Measurements from ENCODE around the gene ZNFX1. TPM values are rescaled to one million over a fixed set of nuclear protein-coding genes. Genes with fewer than 3 reads are reported as not detected.

Gene ZNFX1
- polyA plus RNA-seq, 1 of the 3 experiments (the other 2 are of a cell fraction): 3.9 TPM

DNA sequence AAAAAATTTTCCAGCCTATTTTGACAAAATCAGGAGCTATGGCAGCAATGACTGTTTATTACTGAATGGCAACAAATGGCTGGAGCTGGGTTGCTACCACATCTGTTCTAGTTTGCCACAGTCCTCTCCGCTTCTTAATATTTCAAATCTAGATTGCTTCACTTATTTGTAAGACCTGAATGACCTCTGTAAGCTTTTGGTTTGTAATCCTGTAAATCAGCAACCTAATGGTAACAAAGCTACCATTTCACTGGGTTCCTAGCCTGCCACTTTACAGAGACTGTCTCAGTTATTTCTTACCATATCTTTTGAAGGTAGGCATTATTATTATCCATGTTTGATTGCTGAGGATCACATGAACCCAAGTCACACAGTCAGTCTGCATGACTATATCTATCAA lies 15.4 kb downstream of the ZNFX1 start (continued):
- TF ChIP-seq IRF3 (IDR thresholded peaks at IDR 0.05; ENCODE audit: low read depth, low read length) (no peak), EZH2phosphoT487 (IDR thresholded peaks at IDR 0.05; ENCODE audit: borderline replicate concordance, low read depth) (no peak), FOSL2 (IDR thresholded peaks at IDR 0.05; ENCODE audit: borderline replicate concordance, low read depth) (no peak), SIN3A (IDR thresholded peaks at IDR 0.05; ENCODE audit: borderline replicate concordance, low read depth, low read length) (no peak)

GRCh38 chr20:49261173-49261572 lies 16.7 kb downstream of the ZNFX1 start:
- Histone ChIP-seq H3K4me3 (ENCODE audit: low read depth in 2 of 2, low read length in 1 of 2) (no peak overlapping the region), H3K36me3 (replicated peaks in 1 of 2; ENCODE audit: control insufficient read depth in 1 of 2, insufficient read depth in 2 of 2, low read length in 1 of 2) (peaks cover 65 to 74% of the 10 kb centered on the region in 2 experiments), H3K79me2 (ENCODE audit: insufficient read depth) (peaks cover 53% of the 10 kb centered on the region), H3K9me3 (no peaks in the 10 kb centered on the region), H3K9me2 (no peaks in the 10 kb centered on the region), H2AFZ (ENCODE audit: low read depth) (no peak overlapping the region), H3F3A (replicated peaks; ENCODE audit: insufficient read depth) (peaks cover 10% of the 10 kb centered on the region), H3K4me1 (ENCODE audit: control insufficient read depth in 1 of 2, insufficient read depth in 2 of 2, low read depth in 1 of 2, low read length in 1 of 2) (no peaks in the 10 kb centered on the region), H3K9ac (no peak overlapping the region), H4K20me1 (ENCODE audit: insufficient read depth) (peaks cover 34% of the 10 kb centered on the region), H3K27ac (ENCODE audit: low read depth in 2 of 2, low read length in 1 of 2) (peak overlapping the region in 1 of 2 experiments; percentile 49; a peak in 1 of 4 replicates), H3K4me2 (no peak overlapping the region), H3K27me3 (ENCODE audit: insufficient read depth) (no peaks in the 10 kb centered on the region)
- ChIA-PET POLR2A (no interaction called here), CTCF (no interaction called here)
- WGBS (ENCODE audit: low lambda C conversion rate): 97% methylated on average over 3 of the region's 3 CpGs
- TF ChIP-seq FOSL2 (IDR thresholded peaks at IDR 0.05; ENCODE audit: borderline replicate concordance, low read depth) (no peak), EP300 (IDR thresholded peaks at IDR 0.05; ENCODE audit: borderline replicate concordance in 1 of 2, low read depth in 1 of 2, low read length in 1 of 2) (no peak), IRF3 (IDR thresholded peaks at IDR 0.05; ENCODE audit: low read depth, low read length) (no peak), ELF1 (IDR thresholded peaks at IDR 0.05) (no peak), SIN3A (IDR thresholded peaks at IDR 0.05; ENCODE audit: borderline replicate concordance, low read depth, low read length) (no peak), NRF1 (IDR thresholded peaks at IDR 0.05; ENCODE audit: low read depth, low read length) (no peak), FOXJ3 (CRISPR knock-in tag; IDR thresholded peaks at IDR 0.05) (no peak), TEAD4 (IDR thresholded peaks at IDR 0.05; ENCODE audit: borderline replicate concordance, insufficient read depth) (no peak), REST (IDR thresholded peaks at IDR 0.05; ENCODE audit: low read depth, low read length) (no peak), POLR2AphosphoS5 (IDR thresholded peaks at IDR 0.05; ENCODE audit: low read depth, low read length) (no peak), MXI1 (IDR thresholded peaks at IDR 0.05; ENCODE audit: low read depth, low read length) (no peak), RCOR1 (IDR thresholded peaks at IDR 0.05; ENCODE audit: low read length) (no peak), NFIC (IDR thresholded peaks at IDR 0.05; ENCODE audit: borderline replicate concordance) (no peak)
- TF ChIP-seq, protein P1, sequence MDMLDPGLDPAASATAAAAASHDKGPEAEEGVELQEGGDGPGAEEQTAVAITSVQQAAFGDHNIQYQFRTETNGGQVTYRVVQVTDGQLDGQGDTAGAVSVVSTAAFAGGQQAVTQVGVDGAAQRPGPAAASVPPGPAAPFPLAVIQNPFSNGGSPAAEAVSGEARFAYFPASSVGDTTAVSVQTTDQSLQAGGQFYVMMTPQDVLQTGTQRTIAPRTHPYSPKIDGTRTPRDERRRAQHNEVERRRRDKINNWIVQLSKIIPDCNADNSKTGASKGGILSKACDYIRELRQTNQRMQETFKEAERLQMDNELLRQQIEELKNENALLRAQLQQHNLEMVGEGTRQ (IDR thresholded peaks at IDR 0.05; ENCODE audit: borderline replicate concordance, low read depth, low read length): no peak
- no peak for DNase-seq
